DMS153 treated with DMSO at 0.1 percent for 48 hours (cell line): ENCODE results near the gene PANK2.
"Not testable (repeated sequence)": the region's sequence is repeated elsewhere in the genome, so short reads cannot be mapped to it uniquely, and the experiment has no call there.

ENCODE experiments used
- DNase-seq: peaks from one replicate; lab custom pipeline; 2025; ENCODE audit not compliant: unreplicated experiment; lab: John Stamatoyannopoulos, UW

Gene PANK2

GRCh38 chr20:3888622-3889488 is at the start of gene PANK2:
Gene PANK2, plus strand, starts transcription at chr20:3889387.
- DNase-seq: peak; percentile 95

- not testable (repeated sequence) for DNase-seq
Observed at GRCh38 chr20:3840201-3840600, 49.0 kb upstream of the PANK2 start.

- no peak for DNase-seq
Observed at GRCh38 chr20:3842348-3842930, 46.7 kb upstream of the PANK2 start.

- DNase-seq: no peak
Observed at GRCh38 chr20:3843490-3843889, 45.7 kb upstream of the PANK2 start.

GRCh38 chr20:3843990-3844619 is 45.1 kb upstream of the PANK2 start:
- not testable (repeated sequence) for DNase-seq

- DNase-seq: no peak
Observed at GRCh38 chr20:3846378-3846739, 42.8 kb upstream of the PANK2 start.

GRCh38 chr20:3846740-3847428 is 42.3 kb upstream of the PANK2 start, which contains the start of gene MAVS:
Gene MAVS, plus strand, starts transcription at chr20:3846834. Its CDS starts 7,791 bp downstream, at chr20:3854625.
- DNase-seq: peak; percentile 83

- no peak for DNase-seq
Observed at GRCh38 chr20:3847429-3847940, 41.7 kb upstream of the PANK2 start.

- DNase-seq: no peak
Observed at GRCh38 chr20:3848565-3848964, 40.6 kb upstream of the PANK2 start.

GRCh38 chr20:3854462-3854871 is 34.7 kb upstream of the PANK2 start:
- DNase-seq: no peak

- DNase-seq: peak; percentile 86
Observed at GRCh38 chr20:3857405-3857804, 31.8 kb upstream of the PANK2 start.

GRCh38 chr20:3858689-3859088 is 30.5 kb upstream of the PANK2 start:
- no peak for DNase-seq

- DNase-seq: no peak
Observed at GRCh38 chr20:3861191-3861590, 28.0 kb upstream of the PANK2 start.

GRCh38 chr20:3862333-3862732 is 26.9 kb upstream of the PANK2 start:
- DNase-seq: no peak

- DNase-seq: no peak
Observed at GRCh38 chr20:3863317-3863716, 25.9 kb upstream of the PANK2 start.

GRCh38 chr20:3864518-3864917 is 24.7 kb upstream of the PANK2 start:
- no peak for DNase-seq

- no peak for DNase-seq
Observed at GRCh38 chr20:3865152-3865886, 23.9 kb upstream of the PANK2 start.

GRCh38 chr20:3865887-3866407 is 23.2 kb upstream of the PANK2 start:
- no peak for DNase-seq

- no peak for DNase-seq
Observed at GRCh38 chr20:3866464-3866863, 22.7 kb upstream of the PANK2 start.

GRCh38 chr20:3867802-3868201 is 21.4 kb upstream of the PANK2 start:
- DNase-seq: no peak
